BE2C (cell line): ENCODE results near the gene STK38L.

ENCODE experiments used
- DNase-seq: peaks from one replicate; pipeline ENCODE4 v3.0.0-alpha.2; 2020
- H3K27me3 ChIP-seq: fragments of 250-450 bp; sonication (Bioruptor Pico); 2 replicates; pipeline ENCODE4 v1.5.1; 2020; ENCODE audit warnings: mild to moderate bottlenecking
- H3K36me3 ChIP-seq: fragments of 250-450 bp; sonication (Bioruptor Pico); 2 replicates; pipeline ENCODE4 v1.5.1; 2020; ENCODE audit warnings: mild to moderate bottlenecking
- H3K4me1 ChIP-seq: fragments of 250-450 bp; sonication (Bioruptor Pico); 2 replicates; pipeline ENCODE4 v1.5.1; 2020
- H3K4me3 ChIP-seq: 2 replicates; pipeline ENCODE4 v1.5.1; 2011; ENCODE audit warnings: low read depth, low read length
- H3K9me3 ChIP-seq: fragments of 250-450 bp; sonication (Bioruptor Pico); 2 replicates; pipeline ENCODE4 v1.5.1; 2020
- CTCF ChIP-seq: IDR thresholded peaks from 2 replicates; pipeline ENCODE4 v1.5.1; 2012; ENCODE audit warnings: mild to moderate bottlenecking, low read depth, low read length

STK38L gene

GRCh38 chr12:27206801-27207502, 37.1 kb upstream of the STK38L start:
- no peak overlapping the region for H3K4me3 ChIP-seq
- H3K4me1 ChIP-seq: no peaks in the 10 kb centered on the region
- H3K9me3 ChIP-seq: no peaks in the 10 kb centered on the region
- TF ChIP-seq CTCF: no peak
- no peaks in the 10 kb centered on the region for H3K27me3 ChIP-seq
- no peak for DNase-seq
- H3K36me3 ChIP-seq: no peaks in the 10 kb centered on the region

GRCh38 chr12:27207615-27208413, 36.3 kb upstream of the STK38L start:
- H3K4me3 ChIP-seq: no peak overlapping the region
- H3K4me1 ChIP-seq: no peaks in the 10 kb centered on the region
- DNase-seq: no peak

GRCh38 chr12:27208414-27208750, 35.7 kb upstream of the STK38L start:
- no peak for TF ChIP-seq CTCF
- Histone ChIP-seq H3K36me3 (no peaks in the 10 kb centered on the region), H3K9me3 (no peaks in the 10 kb centered on the region), H3K4me3 (no peak overlapping the region), H3K27me3 (no peaks in the 10 kb centered on the region), H3K4me1 (no peaks in the 10 kb centered on the region)
- DNase-seq: no peak

More at GRCh38 chr12:27207615-27208413, 36.3 kb upstream of the STK38L start:
- Histone ChIP-seq H3K36me3 (no peaks in the 10 kb centered on the region), H3K9me3 (no peaks in the 10 kb centered on the region), H3K27me3 (no peaks in the 10 kb centered on the region)
- TF ChIP-seq CTCF: no peak

- TF ChIP-seq CTCF: no peak
- Histone ChIP-seq H3K9me3 (no peaks in the 10 kb centered on the region), H3K4me3 (no peak overlapping the region)
Observed at GRCh38 chr12:27209257-27209910, 34.7 kb upstream of the STK38L start.

GRCh38 chr12:27210187-27210586, 33.9 kb upstream of the STK38L start:
- no peaks in the 10 kb centered on the region for H3K27me3 ChIP-seq

More at GRCh38 chr12:27209257-27209910, 34.7 kb upstream of the STK38L start:
- H3K36me3 ChIP-seq: no peaks in the 10 kb centered on the region
- DNase-seq: no peak
- H3K4me1 ChIP-seq: no peaks in the 10 kb centered on the region
- no peaks in the 10 kb centered on the region for H3K27me3 ChIP-seq

More at GRCh38 chr12:27210187-27210586, 33.9 kb upstream of the STK38L start:
- Histone ChIP-seq H3K4me1 (no peaks in the 10 kb centered on the region), H3K36me3 (no peaks in the 10 kb centered on the region), H3K4me3 (no peak overlapping the region), H3K9me3 (no peaks in the 10 kb centered on the region)
- no peak for TF ChIP-seq CTCF
- DNase-seq: no peak
